Measurements from ENCODE around the gene BMP8B.
"Not testable (repeated sequence)": the region's sequence is repeated elsewhere in the genome, so short reads cannot be mapped to it uniquely, and the experiment has no call there.

Gene BMP8B

GRCh38 chr1:39777896-39778295 is 10.8 kb downstream of the BMP8B start:
- DNase-seq, result not testable (repeated sequence)

DNA sequence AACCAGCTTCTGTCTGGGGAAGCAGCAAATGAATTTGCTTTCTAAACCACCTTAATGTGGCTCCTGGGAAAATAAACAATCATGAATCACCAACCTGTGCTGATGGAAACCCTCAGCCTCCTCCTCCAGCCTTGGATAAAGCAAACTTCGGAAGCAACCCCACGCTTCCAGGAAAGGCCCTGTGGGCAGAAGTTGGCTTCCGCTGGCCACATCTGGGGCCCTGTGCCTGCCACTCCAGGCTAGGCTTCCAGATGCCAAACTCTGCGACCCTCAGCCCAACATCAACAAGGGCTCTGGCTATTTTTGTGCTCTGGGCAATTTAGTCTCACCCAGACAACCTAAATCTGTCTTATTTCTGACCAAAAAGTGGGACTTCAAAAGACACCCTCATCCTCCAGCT is 11.4 kb downstream of the BMP8B start:
- DNase-seq, result no peak

GRCh38 chr1:39776886-39777285 is 11.8 kb downstream of the BMP8B start:
- DNase-seq, result no peak

- DNase-seq, result no peak
Observed at GRCh38 chr1:39776400-39776713, 12.3 kb downstream of the BMP8B start.

GRCh38 chr1:39775676-39776399 is 12.8 kb downstream of the BMP8B start:
- DNase-seq, result not testable (repeated sequence)

DNA sequence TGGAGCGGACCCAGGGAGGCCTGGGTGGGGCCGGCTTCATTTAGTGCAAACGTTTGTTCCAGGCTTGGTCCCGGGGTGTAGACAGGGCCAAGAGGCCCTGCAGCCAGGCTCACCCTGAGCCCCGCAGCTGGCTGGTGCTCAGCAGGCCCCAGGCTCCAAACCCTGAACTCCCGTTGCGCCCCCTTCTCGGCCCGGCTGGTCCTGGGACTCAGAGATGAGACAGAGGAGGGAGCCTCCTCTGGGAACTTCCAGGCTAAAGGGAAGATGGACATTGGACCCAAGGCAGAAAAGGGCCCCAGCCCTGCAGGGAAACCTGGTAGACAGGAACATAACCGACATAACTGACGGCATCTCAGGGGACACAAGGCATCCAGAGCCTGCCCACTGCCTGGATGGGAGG is 13.5 kb downstream of the BMP8B start:
- not testable (repeated sequence) for DNase-seq

DNA sequence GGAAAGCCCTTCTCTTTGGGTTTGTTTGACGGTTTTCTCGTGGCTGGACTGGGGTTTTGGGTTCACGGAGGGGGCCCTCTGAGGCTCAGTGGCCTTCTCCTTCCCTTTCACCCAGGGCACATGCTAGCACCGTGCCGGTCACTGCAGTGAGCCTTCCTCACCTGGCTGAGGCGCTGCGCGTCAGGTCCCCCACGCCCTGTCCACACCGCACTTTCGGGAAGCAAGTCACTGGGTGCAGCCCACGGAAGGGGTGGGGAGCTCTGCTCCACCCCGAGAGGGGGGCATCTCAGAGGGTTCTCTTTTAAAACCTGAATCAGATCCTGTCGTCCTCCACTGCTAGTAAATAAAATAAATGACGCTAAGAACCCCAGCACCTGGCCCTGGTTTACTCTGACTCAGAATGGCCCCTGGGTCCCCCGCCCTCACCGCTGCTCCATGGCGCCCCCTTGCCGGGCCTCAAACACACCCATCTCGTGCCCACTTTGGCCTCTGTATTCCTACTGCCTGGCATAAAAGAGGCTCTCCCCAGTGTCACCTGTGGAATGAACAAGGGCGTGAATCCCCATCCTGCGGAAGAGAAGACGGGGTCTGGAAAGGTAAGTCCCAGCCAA is 15.2 kb downstream of the BMP8B start:
- not testable (repeated sequence) for DNase-seq

- DNase-seq, result not testable (repeated sequence)
Observed at GRCh38 chr1:39771022-39771532, 17.6 kb downstream of the BMP8B start, which contains the start of gene OXCT2. TSS of gene OXCT2 (minus strand) at chr1:39771348. CDS start at chr1:39771255, 93 bp downstream.

DNA sequence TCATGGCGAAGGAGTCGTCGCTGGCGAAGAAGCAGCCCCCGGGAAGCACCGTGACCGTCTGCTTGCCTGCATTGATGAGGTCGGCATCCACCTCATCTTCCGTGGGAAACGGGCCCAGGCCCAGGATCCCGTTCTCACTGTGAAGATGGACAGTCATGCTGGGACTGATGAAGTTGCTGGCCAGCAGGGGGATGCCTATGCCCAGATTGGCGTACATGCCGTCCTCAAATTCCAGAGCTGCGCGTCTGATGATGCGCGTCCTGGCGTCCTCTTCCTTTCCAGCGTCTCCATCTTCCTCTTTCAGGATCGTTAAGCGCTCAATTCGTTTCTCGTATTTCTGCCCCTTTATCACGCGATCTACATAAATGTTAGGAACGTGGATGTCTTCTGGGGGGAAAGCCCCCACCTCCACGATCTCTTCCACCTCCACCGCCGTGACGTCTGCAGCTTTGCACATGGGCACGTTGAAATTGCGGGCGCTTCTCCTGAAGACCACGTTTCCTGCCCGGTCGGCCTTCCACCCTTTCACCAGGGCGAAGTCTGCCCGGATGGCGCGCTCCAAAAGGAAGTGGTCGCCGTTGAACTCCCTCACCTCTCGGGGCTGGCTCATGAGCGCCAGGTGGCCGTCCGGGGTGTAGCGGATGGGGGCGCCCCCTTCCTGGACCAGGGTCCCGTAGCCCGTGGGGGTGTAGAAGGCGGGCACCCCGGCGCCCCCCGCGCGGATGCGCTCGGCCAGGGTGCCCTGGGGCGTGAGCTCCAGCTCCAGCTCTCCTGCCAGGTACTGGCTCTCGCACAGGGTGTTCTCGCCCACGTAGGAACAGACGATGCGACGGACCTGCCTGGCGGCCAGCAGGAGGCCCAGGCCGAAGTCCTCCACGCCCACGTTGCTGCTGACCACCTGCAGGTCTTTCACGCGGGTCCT is 18.3 kb downstream of the BMP8B start:
- DNase-seq, result not testable (repeated sequence)

DNA sequence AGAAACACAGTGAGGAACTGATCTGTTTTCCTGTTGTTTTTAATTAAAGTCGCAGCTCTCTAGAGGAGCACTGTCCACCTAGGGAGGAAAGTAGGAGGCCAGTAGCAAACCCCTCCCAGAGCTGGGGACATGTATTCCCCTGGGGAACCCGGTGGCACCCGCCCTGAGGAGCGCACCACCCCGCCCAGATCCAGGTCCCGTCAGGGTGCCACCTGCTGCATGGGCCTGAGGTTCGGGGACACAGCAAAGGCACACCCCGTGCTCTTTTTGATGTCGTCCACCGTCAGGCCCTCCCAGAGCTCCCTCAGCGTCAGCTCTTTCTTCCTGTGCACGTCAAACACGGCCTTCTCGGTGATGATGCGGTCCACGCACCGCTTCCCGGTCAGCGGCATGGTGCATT is 19.2 kb downstream of the BMP8B start:
- DNase-seq, result not testable (repeated sequence)

DNA sequence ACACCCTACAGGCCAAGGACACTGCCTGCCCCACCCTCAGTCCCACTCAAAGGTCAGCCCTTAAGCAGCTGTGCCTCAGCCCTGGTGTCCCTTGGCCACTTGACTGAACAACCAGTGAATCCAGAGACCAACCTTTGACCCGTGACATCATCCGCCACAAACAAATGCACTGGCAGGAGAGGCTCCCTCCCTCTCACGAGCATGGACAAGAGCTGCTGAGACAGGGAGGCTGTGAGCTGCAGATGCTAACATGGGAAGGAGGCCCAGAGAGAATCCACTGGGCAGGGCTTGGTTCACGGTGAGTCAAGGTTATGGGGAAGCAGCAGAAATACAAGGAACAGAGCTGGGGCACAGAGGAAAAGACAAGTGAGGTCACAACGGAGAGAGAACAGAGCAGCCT is 22.2 kb downstream of the BMP8B start:
- not testable (repeated sequence) for DNase-seq

- DNase-seq, result not testable (repeated sequence)
Observed at GRCh38 chr1:39764512-39764911, 24.2 kb downstream of the BMP8B start.

GRCh38 chr1:39763619-39764374 is 24.9 kb downstream of the BMP8B start:
- DNase-seq, result not testable (repeated sequence)

GRCh38 chr1:39762550-39763540 is 25.8 kb downstream of the BMP8B start:
- no peak for DNase-seq

DNA sequence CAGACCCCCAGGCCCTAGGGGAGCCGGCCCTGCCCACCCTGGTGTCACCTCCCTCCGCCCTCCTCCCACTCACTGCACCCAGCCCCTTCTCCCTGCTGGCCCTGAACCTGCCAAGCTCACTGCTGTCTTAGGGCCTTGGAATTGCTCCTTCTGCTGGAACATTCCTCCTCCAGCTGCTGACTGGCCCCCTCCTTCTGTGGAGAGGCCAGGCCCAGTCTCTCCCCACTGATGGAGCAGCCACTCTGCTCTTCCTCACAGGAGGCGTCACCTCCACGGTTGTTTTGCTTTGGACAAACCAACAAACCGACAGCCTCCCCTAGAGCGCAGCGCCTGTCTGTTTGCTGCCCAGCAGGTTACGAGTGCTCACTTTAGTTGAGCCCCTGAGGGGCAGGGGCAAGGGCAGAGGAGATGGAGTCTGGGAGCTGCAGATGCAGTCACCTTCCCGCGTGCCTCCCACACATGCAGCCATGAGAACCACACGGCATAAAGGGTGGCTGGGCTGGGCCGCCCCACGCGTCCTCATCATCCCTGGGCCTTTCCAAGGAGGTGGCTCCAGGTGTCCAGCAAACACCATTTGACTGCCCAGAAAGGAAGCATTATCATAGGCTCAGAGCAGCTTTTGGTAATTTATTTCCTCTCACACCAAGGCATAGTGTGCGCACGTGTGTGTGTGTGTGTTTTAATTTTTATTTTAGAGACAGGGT is 27.0 kb downstream of the BMP8B start:
- DNase-seq, result no peak

GRCh38 chr1:39761016-39761415 is 27.6 kb downstream of the BMP8B start:
- DNase-seq, result no peak

DNA sequence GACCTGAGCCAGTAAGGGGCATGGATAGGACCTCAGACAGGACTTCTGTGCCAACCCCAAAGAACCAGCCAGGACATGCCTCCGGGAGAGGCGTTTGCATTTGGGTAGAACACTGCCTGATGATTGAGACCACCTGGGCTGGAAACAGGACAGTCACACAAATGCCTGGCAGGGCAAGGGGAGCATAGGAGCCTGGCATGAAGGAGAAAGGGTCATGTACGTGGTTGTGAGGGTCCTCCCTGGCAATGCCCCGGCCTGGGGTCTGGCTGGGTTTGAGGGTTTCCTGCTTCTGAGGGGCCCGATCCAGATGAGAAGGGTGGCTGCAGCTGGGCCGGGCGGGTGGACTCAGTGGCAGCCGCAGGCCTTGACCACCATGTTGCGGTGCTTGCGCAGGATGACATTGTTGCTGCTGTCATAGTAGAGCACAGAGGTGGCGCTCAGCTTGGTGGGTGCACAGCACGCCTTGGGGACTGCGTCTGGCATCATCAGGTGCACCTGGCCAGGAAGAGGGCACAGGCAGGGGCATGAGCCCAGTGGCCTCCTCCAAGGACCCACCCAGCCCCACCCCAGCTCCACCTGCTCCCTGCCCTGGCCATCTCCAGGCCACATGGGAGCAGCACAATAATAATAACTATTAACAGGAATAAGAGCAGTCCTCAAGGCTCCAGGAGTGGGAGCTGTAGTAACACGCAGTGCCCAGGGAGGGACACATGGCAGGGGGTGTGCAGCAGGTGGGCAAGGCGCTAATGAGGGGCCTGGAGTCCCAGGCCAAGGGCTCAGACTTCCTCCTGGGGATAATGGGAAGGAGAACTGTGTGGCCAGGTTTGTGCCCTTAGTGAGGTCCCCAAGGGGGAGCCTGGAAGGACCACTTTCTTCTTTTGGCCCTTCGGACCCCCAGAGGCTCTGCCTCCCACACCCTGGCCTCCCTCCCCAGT is 28.3 kb downstream of the BMP8B start:
- DNase-seq, result no peak

GRCh38 chr1:39759436-39759726 is 29.3 kb downstream of the BMP8B start:
- no peak for DNase-seq

DNA sequence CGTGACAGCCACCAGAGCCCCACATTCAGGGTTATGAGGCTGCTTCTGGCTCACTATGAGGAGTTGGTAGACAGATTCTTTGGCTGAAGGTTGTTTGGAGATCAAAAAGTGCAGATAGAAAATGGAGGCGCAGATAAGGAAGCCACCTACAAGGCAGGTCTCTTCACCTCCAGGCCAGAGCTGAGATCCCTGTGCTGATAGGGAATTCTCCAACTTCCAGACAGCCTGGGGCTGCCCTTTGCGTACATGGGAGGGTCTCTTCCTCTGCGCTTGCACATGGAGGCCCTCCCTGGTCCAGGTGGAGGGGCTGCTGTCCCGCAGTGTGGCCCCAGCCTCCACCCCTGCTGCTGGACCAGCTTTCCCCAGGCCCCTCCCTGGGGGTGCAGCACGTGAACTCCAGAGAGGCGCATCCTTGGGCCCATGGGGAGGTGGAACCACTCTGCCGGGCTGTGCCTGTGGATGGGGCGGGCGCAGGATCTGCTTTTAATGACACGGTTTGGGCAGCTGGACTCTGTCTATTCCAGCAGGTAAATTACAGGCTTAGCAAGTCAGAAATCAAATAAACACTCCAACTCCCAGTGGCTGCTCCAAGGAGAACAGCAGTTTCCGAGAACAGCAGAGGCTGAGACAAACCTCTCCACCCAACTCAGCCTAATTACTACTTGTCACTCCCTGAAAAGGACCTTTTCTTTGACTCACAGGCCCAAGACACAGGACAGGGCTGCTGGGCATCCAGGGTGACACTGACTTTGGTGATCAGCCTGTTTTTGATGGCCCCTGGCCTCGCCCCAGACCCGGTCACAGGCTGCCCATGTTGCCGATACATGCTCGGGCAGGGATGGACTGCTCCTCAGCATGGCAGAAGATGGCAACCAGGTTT is 29.9 kb downstream of the BMP8B start:
- DNase-seq, result no peak
